IMR-90 (cell line): ENCODE measurements around the gene PATL2.

Experiments
- MAFK ChIP-seq: IDR thresholded peaks from 2 replicates; pipeline ENCODE4 v1.6.1; 2012; ENCODE audit warnings: low read depth, low read length, improper control_type of control experiment
- POLR2A ChIP-seq: IDR thresholded peaks from 2 replicates; pipeline ENCODE4 v1.6.1; 2012; ENCODE audit warnings: mild to moderate bottlenecking, low read depth, low read length
- RAD21 ChIP-seq: IDR thresholded peaks from 2 replicates; pipeline ENCODE4 v1.6.1; 2012; ENCODE audit warnings: low read length, improper control_type of control experiment
- SMC3 ChIP-seq: fragments of 150-350 bp; IDR thresholded peaks from 2 replicates; pipeline ENCODE4 v1.6.1; 2016; ENCODE audit warnings: low read depth, mild to moderate bottlenecking, antibody characterized with exemption, low read length, moderate library complexity
- TF ChIP-seq, protein P1 (sequence below): conservative IDR thresholded peaks from 2 replicates; pipeline ENCODE4 v1.5.1; 2012; ENCODE audit warnings: mild to moderate bottlenecking, low read depth, low read length, improper control_type of control experiment
- TF ChIP-seq, protein P2 (sequence below): fragments of 150-350 bp; IDR thresholded peaks from 2 replicates; pipeline ENCODE4 v1.6.1; 2017; ENCODE audit warnings: mild to moderate bottlenecking, antibody characterized with exemption, low read length, low read depth

DNA sequence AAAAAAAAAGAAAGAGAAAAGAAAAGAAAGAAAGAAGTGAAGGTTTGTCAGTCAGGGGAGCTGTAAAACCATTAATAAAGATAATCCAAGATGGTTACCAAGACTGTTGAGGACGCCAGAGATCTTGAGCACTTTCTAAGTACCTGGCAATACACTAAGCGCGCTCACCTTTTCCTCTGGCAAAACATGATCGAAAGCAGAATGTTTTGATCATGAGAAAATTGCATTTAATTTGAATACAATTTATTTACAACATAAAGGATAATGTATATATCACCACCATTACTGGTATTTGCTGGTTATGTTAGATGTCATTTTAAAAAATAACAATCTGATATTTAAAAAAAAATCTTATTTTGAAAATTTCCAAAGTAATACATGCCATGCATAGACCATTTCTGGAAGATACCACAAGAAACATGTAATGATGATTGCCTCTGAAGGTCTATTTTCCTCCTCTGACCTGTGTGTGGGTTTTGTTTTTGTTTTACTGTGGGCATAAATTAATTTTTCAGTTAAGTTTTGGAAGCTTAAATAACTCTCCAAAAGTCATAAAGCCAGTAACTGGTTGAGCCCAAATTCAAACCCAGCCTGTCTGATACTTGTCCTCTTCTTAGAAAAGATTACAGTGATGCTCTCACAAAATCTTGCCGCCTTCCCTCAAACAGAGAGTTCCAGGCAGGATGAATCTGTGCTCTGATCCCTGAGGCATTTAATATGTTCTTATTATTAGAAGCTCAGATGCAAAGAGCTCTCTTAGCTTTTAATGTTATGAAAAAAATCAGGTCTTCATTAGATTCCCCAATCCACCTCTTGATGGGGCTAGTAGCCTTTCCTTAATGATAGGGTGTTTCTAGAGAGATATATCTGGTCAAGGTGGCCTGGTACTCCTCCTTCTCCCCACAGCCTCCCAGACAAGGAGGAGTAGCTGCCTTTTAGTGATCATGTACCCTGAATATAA, 2.2 kb upstream of the PATL2 start:
- TF ChIP-seq, protein P1, sequence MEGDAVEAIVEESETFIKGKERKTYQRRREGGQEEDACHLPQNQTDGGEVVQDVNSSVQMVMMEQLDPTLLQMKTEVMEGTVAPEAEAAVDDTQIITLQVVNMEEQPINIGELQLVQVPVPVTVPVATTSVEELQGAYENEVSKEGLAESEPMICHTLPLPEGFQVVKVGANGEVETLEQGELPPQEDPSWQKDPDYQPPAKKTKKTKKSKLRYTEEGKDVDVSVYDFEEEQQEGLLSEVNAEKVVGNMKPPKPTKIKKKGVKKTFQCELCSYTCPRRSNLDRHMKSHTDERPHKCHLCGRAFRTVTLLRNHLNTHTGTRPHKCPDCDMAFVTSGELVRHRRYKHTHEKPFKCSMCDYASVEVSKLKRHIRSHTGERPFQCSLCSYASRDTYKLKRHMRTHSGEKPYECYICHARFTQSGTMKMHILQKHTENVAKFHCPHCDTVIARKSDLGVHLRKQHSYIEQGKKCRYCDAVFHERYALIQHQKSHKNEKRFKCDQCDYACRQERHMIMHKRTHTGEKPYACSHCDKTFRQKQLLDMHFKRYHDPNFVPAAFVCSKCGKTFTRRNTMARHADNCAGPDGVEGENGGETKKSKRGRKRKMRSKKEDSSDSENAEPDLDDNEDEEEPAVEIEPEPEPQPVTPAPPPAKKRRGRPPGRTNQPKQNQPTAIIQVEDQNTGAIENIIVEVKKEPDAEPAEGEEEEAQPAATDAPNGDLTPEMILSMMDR, result peak; percentile 51
- TF ChIP-seq POLR2A (no peak; the same call in 1 of the 2 replicates), SMC3 (peak; percentile 41), RAD21 (peak; percentile 54), MAFK (no peak)
- TF ChIP-seq, protein P2, sequence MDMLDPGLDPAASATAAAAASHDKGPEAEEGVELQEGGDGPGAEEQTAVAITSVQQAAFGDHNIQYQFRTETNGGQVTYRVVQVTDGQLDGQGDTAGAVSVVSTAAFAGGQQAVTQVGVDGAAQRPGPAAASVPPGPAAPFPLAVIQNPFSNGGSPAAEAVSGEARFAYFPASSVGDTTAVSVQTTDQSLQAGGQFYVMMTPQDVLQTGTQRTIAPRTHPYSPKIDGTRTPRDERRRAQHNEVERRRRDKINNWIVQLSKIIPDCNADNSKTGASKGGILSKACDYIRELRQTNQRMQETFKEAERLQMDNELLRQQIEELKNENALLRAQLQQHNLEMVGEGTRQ, result no peak
